ENCODE data around the gene ZNF638. TPM values are rescaled to one million over a fixed set of nuclear protein-coding genes. Genes with fewer than 3 reads are reported as not detected.
A peak's percentile ranks its signal among the peaks of the same experiment; 100 is the strongest.
"Not testable (repeated sequence)": the region's sequence is repeated elsewhere in the genome, so short reads cannot be mapped to it uniquely, and the experiment has no call there.

The ZNF638 gene
- total and polyA plus RNA-seq, 9 of the 15 experiments (the other 6 are each of a cell fraction or from before 2014, with no cell fraction given) = 53.3 to 165 (median 98.8) TPM

DNA sequence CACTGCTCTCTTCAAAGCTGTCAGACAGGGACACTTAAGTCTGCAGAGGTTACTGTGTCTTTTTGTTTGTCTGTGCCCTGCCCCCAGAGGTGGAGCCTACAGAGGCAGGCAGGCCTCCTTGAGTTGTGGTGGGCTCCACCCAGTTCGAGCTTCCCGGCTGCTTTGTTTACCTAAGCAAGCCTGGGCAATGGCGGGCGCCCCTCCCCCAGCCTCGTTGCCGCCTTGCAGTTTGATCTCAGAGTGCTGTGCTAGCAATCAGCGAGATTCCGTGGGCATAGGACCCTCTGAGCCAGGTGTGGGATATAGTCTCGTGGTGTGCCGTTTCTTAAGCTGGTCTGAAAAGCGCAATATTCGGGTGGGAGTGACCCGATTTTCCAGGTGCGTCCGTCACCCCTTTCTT, 85.3 kb downstream of the ZNF638 start:
- H3K27ac ChIP-seq (ENCODE audit: extremely low read depth, low read depth, low read length); DNase-seq (ENCODE audit: extremely low read depth in 1 of 4, low spot score in 3 of 4); H3K9me3 ChIP-seq (replicated peaks; ENCODE audit: control insufficient read depth, insufficient read depth, low read depth, low read length); in situ Hi-C loops (cut with MboI); intact Hi-C loops (cut with micrococcal nuclease); CTCF ChIA-PET (ENCODE audit: low intra/inter-chr PET ratio); H3K4me3 ChIP-seq; H2AFZ ChIP-seq (ENCODE audit: low read depth, low read length); FAIRE-seq; H3K4me2 ChIP-seq (ENCODE audit: insufficient read depth, low read length); H3K27me3 ChIP-seq (ENCODE audit: control insufficient read depth in 2 of 2, insufficient read depth in 2 of 2, low read length in 2 of 2); H3K9ac ChIP-seq (ENCODE audit: insufficient read depth in 1 of 2, low read depth in 2 of 2, low read length in 2 of 2); H3K9me1 ChIP-seq (ENCODE audit: control insufficient read depth, insufficient read depth, low read length); H4K20me1 ChIP-seq (replicated peaks; ENCODE audit: control insufficient read depth, insufficient read depth, low read length); ATAC-seq: not testable (repeated sequence)
- POLR2A ChIA-PET = interaction anchor here (0.7 to 1.2 kb wide), 3 partner anchors 9 to 80 kb away, joined by 3 to 4 read pairs (median 3); no protein-coding TSS in a partner anchor
- TF ChIP-seq YY1 (IDR thresholded peaks at IDR 0.05; ENCODE audit: borderline replicate concordance in 1 of 3, control insufficient read depth in 1 of 3, extremely low read depth in 1 of 3, insufficient read depth in 3 of 3, insufficient read length in 1 of 3, insufficient replicate concordance in 2 of 3, low read depth in 1 of 3, low read length in 2 of 3) (peak in 2 of 3 experiments; percentile 6 to 28), EP400 (IDR thresholded peaks at IDR 0.05) (0 out of 2 replicates have a peak, but pooled peaks have one; percentile 32)
- 0% methylated on average over 5 of the region's 15 CpGs for WGBS (ENCODE audit: insufficient coverage, low coverage, missing lambda C conversion rate)
- peaks cover 23% of the 10 kb centered on the region for H3K36me3 ChIP-seq (ENCODE audit: control insufficient read depth, insufficient read depth, low read length)
- TSS peak; percentile 62 for BruUV-seq (replicated peaks)
- peaks cover 0 to 14% of the 10 kb centered on the region in 2 experiments; a peak in 3 of 5 replicates for H3K4me1 ChIP-seq (replicated peaks in 1 of 2; ENCODE audit: control insufficient read depth in 2 of 2, insufficient read depth in 2 of 2, low read length in 2 of 2)
- peaks cover 28% of the 10 kb centered on the region for H3K79me2 ChIP-seq (ENCODE audit: control insufficient read depth, insufficient read depth, low read length)

Measured in K562 (cell line).